HG03175 (cell line): ENCODE measurements around the gene SDR39U1.

Source experiments
- ATAC-seq: cut with Tn5 transposase; IDR thresholded peaks from one replicate; pipeline ENCODE4 v1.9.1; 2021; ENCODE audit warnings: mild to moderate bottlenecking, moderate library complexity; ENCODE audit not compliant: unreplicated experiment

SDR39U1 gene

DNA sequence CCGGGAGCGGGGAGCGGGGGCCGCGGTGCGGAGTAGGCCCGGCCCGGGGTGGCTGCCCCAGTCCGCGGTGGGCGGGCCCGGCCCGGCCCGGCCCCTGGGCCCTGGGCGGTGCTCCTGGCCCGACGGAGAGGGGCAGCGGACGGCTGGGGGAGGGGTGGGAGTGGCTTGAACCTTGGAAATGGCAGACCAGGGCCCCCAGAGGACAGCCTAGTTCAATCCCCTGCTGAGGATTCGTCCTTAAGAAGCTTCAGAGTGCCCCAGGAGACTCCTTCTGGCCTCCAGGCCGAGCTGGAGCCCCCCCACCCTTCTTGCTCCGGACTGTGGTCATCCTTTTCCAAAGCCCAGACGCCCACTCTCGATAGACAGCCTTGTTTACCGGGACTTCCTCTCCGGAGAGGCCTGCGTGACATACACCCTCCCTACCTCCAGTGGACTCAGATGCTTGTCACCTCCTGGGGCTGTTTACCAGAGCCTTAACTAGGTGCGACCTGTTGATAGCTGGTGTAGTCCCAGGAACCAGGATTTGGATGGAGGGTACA, 12.4 kb downstream of the SDR39U1 start:
- ATAC-seq, result peak; percentile 54

DNA sequence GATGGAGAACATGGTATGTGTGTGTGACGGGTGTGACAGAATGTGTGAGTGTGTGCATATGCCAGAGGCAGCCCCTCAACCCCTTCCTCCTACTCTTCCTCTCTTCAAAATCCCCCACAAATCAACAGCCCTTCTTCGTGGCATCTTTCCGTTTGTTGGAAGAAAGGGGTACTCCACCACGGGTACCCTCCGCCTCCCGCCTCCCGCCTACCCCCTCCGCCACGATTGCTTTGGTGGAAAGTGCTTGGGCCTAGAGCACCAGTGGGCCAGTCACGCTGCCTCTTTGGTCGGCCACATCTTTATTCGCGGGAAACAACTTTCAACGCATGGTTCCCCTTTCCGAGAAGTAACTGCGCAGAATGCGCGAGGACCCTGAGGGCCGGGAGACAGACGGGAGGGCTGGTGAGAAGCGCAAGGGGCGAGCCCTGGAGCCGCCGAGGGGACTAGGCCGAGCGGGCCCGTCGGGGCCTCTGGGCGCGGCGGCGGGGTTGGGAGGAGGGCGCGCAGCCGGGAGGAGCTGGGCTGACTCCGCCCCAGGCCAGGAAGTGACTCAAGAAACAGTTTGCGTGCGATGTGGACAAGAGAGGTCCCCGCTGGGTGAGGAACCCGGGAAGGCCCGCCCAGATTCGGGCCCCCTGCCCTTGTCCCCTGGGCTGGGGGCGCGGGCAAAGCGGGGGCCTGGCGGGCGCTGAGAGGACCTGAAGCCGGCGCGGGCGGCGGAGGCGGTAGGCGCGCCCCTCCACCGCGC, 13.0 kb downstream of the SDR39U1 start, which contains the start of the genes CBLN3 and KHNYN:
Gene CBLN3, minus strand, starts transcription at position 274 of the 748 bp plus-strand sequence. CDS start 614 bp downstream, outside the sequence.
Gene KHNYN, plus strand, starts transcription at position 560 of the 748 bp plus-strand sequence. CDS start 777 bp downstream, outside the sequence.
- ATAC-seq, result peak; percentile 84

DNA sequence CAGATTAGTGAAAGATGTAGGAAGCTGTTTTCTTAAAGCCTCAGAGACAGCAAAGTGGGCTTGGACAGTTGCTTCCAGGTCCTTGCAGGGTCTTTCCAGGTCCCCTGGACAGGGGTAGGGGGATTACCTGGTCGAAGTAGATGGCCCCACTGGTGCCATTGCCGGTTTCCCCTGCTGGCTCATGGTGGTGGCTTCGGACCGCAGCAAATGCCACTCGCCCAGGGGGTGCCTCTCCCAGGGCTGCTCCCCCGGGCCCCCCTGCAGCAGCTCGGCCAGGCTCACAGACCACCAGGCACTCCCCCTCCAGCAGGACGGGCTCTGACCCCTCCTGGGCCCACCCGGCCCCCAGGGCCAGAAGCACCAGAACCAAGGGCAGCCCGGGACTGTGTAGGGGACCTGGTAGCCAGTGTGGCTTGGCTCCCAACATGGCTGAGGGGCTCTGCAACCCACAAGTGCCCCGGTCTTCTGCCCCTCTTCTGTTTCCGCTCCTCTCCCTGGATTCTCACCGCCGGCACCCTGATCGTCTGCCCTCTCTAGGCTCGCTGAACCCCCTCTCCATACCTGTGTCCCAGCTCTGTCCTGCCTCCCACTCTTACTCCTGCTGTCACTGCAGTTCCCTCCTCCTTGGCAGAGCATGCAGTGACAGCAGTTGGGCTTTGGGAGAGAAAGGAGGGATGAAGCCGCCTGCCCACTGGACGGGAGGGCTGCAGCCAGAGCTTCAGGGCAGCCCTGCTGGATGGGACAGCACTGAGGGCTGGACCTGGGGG, 13.8 kb downstream of the SDR39U1 start:
- no peak for ATAC-seq

DNA sequence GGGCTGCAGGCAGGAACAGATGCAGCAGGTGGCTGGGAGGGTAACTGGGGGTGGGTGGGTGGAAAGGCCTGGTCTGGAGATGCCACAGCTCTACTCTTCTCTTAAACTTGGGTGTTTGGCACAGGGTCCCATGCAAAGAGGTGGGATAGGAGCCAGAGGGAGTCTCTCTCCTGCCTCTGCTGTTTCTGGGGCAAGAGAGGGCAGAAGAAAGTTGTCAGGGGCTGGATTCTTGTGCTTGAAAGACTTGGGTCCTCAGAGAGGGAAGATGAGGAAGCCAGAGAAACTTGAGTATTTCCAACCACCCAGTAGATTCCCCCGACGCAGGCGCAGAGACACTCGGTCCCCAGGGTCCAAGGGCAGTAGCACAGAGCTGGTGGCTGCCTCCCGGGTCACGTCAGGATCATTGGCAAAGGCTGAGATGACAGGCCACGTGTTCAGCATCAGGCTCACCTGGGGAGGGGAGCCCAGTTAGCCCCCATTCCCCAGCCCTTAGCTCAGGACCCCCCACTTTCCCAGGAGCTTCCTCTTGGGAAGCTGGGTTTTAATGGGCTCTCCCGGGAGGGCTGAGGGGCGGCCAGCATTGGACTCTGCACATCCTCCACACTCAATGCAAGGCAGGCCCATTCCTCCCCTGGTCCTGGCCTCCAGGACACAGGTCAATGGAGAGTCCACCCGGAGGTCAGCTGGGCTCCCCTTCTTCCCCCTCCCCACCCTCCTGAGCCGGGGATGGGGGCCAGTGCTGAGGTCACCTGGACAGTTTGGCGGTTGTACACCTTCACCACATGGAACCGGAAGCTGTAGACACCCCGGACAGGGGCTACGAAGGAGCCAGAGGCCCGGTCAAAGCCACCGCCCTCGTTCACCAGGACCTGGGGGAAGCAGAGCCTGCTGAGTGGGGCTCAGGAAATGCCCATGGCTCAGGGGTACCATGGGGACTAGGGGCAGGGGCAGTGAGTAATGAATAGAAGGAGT, 14.8 kb downstream of the SDR39U1 start:
- no peak for ATAC-seq

DNA sequence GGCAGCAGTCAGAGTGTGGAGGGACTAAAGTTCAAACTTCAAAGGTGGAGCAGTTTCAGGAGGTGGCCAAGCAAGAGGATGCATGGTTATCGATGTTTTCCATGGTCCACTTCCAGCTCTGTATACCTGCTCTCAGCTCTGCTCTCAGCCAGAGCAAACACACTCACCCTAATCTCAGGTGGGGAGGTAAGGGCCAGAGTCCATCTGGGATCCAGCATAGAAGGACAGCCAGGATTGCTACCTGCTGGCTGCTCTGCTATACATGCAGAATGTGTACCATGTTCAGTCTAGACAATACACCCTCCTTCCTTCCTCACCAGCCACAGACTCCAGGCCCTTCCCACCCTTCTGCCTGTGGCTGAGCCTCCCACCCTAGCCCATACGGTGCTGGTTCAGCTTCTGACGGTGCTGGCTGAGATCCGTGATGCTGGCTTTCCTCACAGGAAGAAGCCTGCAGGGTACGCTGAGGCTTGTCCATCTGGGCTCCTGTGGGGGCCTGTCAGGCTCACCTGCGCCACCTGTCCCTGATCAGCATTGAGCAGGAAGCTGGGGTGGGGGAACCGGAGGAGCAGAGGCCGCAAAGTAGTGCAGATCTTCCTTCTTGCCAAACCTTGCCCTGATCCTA, 15.6 kb downstream of the SDR39U1 start:
- no peak for ATAC-seq

DNA sequence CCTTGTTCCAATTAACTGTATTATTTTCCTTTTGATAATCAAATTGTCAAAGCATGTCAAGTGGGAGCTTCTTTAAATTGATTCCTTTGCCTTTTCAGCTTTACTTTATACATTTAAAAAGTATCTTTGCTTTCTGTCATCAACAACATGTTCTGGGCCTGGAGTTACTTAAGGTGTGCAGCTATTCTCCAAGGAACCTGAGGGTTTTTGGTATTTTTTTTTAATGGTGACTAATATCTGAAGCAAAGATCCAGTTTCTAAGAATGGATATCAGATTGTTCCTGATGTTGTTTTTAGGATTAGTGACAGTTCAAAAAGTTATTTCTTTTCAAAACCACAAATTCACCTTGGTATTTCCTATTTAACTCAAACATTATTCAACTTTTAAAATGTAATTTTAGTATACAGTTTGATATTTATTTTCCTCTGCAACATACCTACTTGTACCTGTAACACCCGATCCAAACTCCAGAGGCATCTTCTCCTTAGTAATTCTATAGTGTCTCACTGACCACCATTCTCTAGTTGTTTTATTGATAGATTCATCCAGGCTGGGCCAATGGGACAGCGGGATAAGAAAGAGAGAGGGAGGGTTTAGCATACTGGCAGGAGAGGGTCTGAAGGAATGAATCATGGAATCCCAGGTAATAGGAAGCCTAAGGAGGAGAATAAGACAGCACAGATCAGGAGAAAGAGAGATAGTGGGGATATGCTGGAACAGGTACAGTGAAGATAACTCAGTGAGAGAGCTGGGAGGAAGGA, 16.2 kb downstream of the SDR39U1 start:
- ATAC-seq, result no peak

DNA sequence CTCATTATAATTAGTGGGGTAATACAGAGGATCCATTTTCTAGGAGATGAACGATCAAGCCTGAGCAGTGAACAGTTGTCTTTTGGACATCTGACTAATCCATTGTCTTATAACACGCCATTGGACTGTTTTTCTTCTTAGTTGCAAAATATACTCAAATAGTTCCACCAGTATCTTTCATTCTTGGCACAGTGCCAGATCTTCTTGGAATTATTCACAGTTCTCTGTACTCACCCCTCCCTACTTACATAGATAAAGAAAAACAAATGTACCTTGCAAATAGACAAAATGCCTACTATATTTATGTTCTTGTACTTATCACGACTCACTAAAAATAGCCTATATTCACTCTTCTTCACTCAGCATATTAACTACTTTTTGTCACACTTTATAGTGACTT, 16.9 kb downstream of the SDR39U1 start:
- no peak for ATAC-seq

DNA sequence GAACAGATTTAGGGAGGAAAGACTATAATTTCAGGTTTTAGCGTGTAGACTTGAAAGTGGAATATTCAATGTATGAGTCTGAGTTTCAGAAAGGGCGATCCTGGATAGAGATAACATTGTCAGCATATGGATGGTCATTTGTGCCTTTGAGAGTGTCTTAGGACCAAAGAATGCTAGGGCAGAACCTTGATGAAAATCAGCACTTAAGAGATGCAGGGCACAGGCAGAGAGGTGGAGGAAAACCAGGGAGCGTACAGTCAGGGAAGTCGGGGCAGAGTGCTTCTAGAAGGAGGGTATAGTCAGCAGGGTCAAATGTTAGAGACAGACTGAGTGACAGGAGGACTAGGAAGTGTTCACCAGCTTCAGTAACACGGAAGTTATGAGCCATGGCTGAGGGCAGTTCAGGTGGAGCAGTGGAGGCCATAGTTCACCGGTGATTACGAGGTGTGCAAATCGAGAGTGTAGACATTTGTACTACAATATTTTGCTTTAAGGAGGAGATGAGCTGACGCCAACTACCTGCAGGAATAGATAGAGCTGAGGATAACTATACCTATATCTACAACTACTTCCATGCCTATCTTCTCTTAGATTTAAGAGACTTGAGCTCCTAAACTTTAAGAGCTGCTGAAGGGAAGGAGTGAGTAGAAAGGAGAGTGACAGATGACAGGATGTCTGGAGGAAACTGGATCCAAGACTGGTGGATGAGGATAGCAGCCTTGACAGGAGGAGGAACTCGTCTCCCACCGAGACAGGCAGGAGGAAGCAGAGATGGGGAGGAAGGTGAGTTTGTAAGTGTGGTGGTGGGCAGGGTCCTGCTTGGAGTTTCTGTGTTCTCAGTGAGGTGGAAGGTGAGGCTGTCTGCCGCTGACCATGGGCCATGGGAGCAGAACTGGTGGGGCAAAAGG, 19.6 kb downstream of the SDR39U1 start:
- ATAC-seq, result no peak

DNA sequence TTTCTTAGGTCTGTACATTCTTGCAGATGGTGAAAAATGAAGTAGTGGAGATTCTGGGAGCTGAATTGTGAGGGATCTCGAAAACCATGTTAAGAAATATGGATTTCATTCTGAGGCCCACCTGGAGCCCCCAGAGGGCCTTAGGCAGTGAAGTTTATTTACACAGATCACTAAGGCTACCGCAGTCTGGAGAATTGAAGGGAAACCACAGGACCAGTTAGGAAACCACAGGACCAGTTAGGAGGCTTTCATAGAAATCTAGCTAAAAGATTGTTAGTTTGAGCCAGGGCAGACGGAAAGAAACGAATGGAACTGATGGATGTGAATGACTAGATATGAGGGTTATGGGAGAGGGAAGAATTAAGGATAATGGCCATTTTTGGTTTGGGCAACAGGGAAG, 20.3 kb downstream of the SDR39U1 start:
- ATAC-seq, result no peak

DNA sequence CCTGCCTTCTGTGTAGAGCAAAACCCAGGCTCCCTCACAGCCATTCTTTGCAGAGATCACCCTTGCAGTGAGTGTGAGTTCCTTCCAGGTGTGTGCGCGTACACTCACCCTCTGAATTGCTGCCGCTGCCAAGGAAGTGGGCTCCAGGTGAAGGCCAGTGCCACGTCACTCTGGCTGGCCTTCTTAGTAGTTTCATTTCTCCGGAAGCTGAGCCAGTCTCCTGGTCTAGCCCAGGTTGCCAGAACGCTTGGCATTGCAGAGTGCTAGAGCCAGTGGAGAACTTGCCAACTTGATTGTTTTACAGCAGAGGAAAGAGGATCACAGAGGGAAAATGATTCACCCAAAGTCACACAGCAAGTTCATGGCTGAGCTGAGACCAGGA, 24.1 kb downstream of the SDR39U1 start:
- no peak for ATAC-seq

DNA sequence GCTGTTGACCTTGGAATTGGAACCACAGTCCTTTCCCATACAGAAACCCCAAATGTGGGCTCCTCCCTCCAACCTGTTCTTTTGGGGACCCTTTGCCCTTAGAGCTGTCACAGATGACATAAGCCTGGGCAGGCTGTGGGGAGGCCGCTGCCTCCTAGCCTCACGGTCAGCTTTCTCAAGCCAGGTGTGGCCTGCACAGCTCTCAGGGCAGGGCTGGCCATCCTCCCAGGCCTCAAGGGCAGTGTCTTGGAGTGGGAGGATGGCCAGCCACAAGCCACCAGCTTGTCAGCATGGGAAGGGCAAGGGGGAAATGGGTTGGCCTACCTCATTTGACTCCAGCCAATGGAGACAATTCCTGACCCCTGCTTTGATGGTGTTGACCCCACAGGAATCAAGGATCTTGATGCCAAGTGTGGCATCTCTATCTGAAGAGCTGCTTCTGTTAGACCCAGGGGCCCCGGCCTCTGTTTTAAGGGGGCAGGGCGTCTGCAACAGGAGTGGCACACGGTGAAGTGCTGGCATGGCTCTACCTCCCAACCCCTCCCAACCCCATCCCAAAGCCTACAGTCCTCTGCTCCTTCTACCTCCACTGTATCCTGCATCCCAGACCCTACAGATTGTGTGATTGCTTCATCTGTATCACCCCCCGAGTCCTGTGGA, 24.6 kb downstream of the SDR39U1 start:
- no peak for ATAC-seq

DNA sequence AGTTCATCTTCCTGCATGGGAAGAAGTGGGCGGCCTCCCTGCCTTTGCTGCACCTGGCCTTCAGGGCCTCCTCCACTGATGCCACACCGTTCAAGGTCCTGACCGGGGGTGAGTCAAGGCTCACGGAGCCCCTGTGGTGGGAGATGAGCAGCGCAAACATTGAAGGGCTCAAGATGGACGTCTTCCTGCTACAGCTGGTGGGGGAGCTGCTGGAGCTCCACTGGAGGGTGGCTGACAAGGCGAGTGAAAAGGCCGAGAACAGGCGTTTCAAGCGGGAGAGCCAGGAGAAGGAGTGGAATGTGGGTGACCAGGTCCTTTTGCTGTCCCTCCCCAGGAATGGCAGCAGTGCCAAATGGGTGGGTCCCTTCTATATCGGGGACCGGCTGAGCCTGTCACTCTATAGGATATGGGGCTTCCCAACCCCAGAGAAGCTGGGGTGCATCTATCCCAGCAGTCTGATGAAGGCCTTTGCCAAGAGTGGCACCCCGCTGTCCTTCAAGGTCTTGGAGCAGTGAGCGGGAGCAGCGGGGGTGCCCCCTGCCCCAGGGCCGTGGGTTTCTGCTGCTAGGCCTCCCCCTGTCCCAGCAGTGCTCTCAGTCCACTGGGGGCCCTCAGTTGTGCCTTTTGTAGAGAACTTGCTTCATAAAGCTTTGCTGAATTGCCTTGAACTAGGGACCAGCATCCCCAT, 25.5 kb downstream of the SDR39U1 start:
- no peak for ATAC-seq

DNA sequence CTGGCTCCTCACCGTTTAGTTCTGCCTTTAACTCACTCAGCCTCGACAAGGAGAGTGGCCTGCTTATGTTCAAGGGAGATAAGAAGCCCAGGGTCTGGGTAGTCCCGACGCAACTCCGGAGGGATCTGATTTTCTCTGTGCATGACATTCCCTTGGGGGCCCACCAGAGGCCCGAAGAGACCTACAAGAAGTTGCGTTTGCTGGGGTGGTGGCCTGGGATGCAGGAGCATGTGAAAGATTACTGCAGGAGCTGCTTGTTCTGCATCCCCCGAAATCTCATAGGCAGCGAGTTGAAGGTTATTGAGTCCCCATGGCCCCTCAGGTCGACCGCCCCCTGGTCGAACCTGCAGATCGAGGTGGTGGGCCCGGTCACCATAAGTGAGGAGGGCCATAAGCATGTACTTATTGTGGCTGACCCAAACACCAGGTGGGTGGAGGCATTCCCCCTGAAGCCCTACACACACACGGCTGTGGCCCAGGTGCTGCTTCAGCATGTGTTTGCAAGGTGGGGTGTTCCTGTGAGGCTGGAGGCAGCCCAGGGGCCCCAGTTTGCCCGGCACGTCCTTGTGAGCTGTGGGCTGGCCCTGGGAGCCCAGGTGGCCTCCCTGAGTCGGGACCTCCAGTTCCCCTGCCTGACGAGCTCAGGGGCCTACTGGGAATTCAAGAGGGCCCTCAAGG, 26.2 kb downstream of the SDR39U1 start:
- ATAC-seq, result no peak

DNA sequence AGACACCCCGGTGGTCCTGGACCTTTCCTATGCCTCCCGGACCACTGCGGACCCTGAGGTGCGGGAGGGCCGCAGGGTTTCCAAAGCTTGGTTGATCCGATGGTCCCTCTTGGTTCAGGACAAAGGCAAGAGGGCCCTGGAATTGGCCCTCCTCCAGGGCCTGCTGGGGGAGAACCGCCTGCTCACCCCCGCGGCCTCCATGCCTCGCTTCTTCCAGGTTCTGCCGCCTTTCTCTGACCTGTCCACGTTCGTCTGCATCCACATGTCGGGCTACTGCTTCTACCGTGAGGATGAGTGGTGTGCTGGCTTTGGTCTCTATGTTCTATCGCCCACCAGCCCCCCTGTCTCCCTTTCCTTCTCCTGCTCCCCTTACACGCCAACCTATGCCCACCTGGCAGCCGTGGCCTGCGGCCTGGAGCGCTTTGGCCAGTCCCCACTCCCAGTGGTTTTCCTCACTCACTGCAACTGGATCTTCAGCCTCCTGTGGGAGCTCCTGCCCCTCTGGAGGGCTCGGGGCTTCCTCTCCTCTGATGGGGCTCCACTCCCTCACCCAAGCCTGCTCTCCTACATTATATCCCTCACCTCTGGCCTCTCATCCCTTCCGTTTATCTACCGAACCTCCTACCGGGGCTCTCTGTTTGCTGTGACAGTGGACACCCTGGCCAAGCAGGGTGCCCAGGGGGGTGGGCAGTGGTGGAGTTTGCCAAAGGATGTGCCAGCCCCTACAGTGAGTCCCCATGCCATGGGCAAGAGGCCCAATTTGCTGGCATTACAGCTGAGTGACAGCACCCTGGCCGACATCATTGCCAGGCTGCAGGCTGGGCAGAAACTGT, 26.9 kb downstream of the SDR39U1 start:
- ATAC-seq, result no peak

DNA sequence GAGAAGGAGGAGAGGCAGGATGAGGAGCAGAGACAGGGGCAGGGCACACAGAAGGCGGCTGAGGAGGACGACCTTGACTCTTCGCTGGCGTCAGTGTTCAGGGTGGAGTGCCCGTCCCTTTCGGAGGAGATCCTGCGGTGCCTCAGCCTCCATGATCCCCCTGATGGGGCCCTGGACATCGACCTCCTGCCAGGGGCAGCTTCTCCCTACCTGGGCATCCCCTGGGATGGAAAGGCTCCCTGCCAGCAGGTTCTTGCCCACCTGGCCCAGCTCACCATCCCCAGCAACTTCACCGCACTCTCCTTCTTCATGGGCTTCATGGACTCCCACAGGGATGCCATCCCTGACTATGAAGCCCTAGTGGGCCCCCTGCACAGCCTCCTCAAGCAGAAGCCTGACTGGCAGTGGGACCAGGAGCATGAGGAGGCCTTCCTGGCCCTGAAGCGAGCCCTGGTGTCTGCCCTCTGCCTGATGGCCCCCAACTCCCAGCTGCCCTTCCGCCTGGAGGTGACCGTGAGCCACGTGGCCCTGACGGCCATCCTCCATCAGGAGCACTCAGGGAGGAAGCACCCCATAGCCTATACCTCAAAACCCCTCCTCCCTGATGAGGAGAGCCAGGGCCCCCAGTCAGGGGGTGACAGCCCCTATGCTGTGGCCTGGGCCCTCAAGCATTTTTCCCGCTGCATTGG, 27.7 kb downstream of the SDR39U1 start:
- ATAC-seq, result no peak
